PC-3 (cell line): ENCODE measurements around the gene FXYD5. TPM values are rescaled to one million over a fixed set of nuclear protein-coding genes. Genes with fewer than 3 reads are reported as not detected.

Source experiments
- ATAC-seq: fragments of 200-7000 bp; cut with Tn5 transposase; 2 replicates; pipeline ENCODE4 v1.9.1; 2020; ENCODE audit warnings: mild to moderate bottlenecking, moderate library complexity
- BruUV-seq: library from RNA; stranded (reverse); fragments of 400-500 nt; replicated peaks from 2 replicates; lab custom pipeline; 2021; lab: Mats Ljungman, UMichigan
- CTCF ChIA-PET: fragments of 300-600 bp; sonication (Branson Sonifier 250); formaldehyde crosslinking; loops from one replicate; lab custom pipeline; 2022; ENCODE audit warnings: antibody characterized with exemption; lab: Charles Lee
- POLR2A ChIA-PET: fragments of 300-600 bp; sonication (Branson Sonifier 250); formaldehyde crosslinking; loops from one replicate; lab custom pipeline; 2022; ENCODE audit warnings: antibody characterized with exemption; ENCODE audit not compliant: unreplicated experiment; lab: Charles Lee
- DNase-seq: peaks from one replicate; pipeline ENCODE4 v3.0.0-alpha.2; 2015
- H2AFZ ChIP-seq: fragments of 300-600 bp; sonication (generic); 2 replicates; pipeline ENCODE4 v1.6.0; 2016; ENCODE audit warnings: antibody characterized with exemption, low read length
- H3F3A ChIP-seq: fragments of 300-600 bp; sonication (generic); one replicate; pipeline ENCODE4 v1.6.0; 2017; ENCODE audit warnings: antibody characterized with exemption, low read length, control low read depth, mild to moderate bottlenecking; ENCODE audit not compliant: unreplicated experiment
- H3K27ac ChIP-seq: fragments of 300-600 bp; sonication (generic); 2 replicates; pipeline ENCODE4 v1.5.1; 2016; ENCODE audit warnings: mild to moderate bottlenecking, low read length
- H3K27me3 ChIP-seq: fragments of 300-600 bp; sonication (generic); 2 replicates; pipeline ENCODE4 v1.6.1; 2016; ENCODE audit warnings: low read length, mixed read lengths
- H3K36me3 ChIP-seq: fragments of 300-600 bp; sonication (generic); 2 replicates; pipeline ENCODE4 v1.6.1; 2016; ENCODE audit warnings: low read depth, mixed run types, low read length, mixed read lengths
- H3K4me1 ChIP-seq: fragments of 300-600 bp; sonication (generic); 2 replicates; pipeline ENCODE4 v1.5.1; 2016; ENCODE audit warnings: low read length; ENCODE audit not compliant: insufficient read depth
- H3K4me2 ChIP-seq: fragments of 300-600 bp; sonication (generic); 2 replicates; pipeline ENCODE4 v1.6.0; 2016; ENCODE audit warnings: low read length
- H3K4me3 ChIP-seq: fragments of 300-600 bp; sonication (generic); 2 replicates; pipeline ENCODE4 v1.5.1; 2016; ENCODE audit warnings: mild to moderate bottlenecking, low read length, mixed read lengths
- H3K79me2 ChIP-seq: fragments of 300-600 bp; sonication (generic); 2 replicates; pipeline ENCODE4 v1.6.1; 2017; ENCODE audit warnings: low read length, mixed read lengths
- H3K9ac ChIP-seq: fragments of 300-600 bp; sonication (generic); 2 replicates; pipeline ENCODE4 v1.6.0; 2016; ENCODE audit warnings: mild to moderate bottlenecking, low read length
- H3K9me2 ChIP-seq: fragments of 300-600 bp; sonication (generic); replicated peaks from 2 replicates; pipeline ENCODE4 v1.6.1; 2016; ENCODE audit warnings: mixed run types, low read length, mixed read lengths
- H3K9me3 ChIP-seq: fragments of 300-600 bp; sonication (generic); 2 replicates; pipeline ENCODE4 v1.6.1; 2016; ENCODE audit warnings: low read length, mixed read lengths
- H4K20me1 ChIP-seq: fragments of 300-600 bp; sonication (generic); 2 replicates; pipeline ENCODE4 v1.6.1; 2016; ENCODE audit warnings: low read length, mixed read lengths
- CTCF ChIP-seq: fragments of 300-600 bp; sonication (generic); conservative IDR thresholded peaks from 2 replicates; pipeline ENCODE4 v1.5.1; 2017; ENCODE audit warnings: antibody characterized with exemption, low read depth, mild to moderate bottlenecking, low read length
- EZH2 ChIP-seq: fragments of 300-600 bp; sonication (generic); IDR thresholded peaks from one replicate; pipeline ENCODE4 v1.6.1; 2017; ENCODE audit warnings: antibody characterized with exemption, mild to moderate bottlenecking, low read length; ENCODE audit not compliant: unreplicated experiment
- EZH2phosphoT487 ChIP-seq: fragments of 300-600 bp; sonication (generic); IDR thresholded peaks from 2 replicates; pipeline ENCODE4 v1.6.1; 2018; ENCODE audit warnings: mild to moderate bottlenecking, antibody characterized with exemption, low read length, borderline replicate concordance
- intact Hi-C: fragments of 100-400 bp; cut with micrococcal nuclease; formaldehyde crosslinking; loops from 2 replicates; pipeline ENCODE4 v1.9.0; 2023
- total RNA-seq: library from RNA; depleted of rRNA; stranded (reverse); fragments of >200 nt; gene quantifications from 2 replicates; pipeline ENCODE4 v1.2.3, GENCODE V29; 2014

FXYD5 gene
- total RNA-seq, 1 experiment from 2014 or later = 123 TPM

GRCh38 chr19:35205733-35206323 is 51.3 kb downstream of the FXYD5 start:
- no peak for DNase-seq
- Histone ChIP-seq H2AFZ (no peak overlapping the region), H3K9me2 (no peaks in the 10 kb centered on the region), H3K79me2 (no peaks in the 10 kb centered on the region), H3K4me2 (no peak overlapping the region), H3K27me3 (no peaks in the 10 kb centered on the region), H4K20me1 (no peaks in the 10 kb centered on the region), H3K9me3 (no peaks in the 10 kb centered on the region), H3K27ac (no peak overlapping the region), H3F3A (no peaks in the 10 kb centered on the region), H3K4me3 (no peak overlapping the region), H3K9ac (no peak overlapping the region), H3K36me3 (no peaks in the 10 kb centered on the region), H3K4me1 (no peaks in the 10 kb centered on the region)
- ChIA-PET POLR2A (no interaction called here), CTCF (no interaction called here)
- BruUV-seq = no TSS peak
- intact Hi-C loops = no loop called here
- no peak for ATAC-seq
- no peak for TF ChIP-seq CTCF
- no peak for TF ChIP-seq EZH2phosphoT487
- no peak for TF ChIP-seq EZH2

- Histone ChIP-seq H3K9ac (no peak overlapping the region), H3K9me3 (no peaks in the 10 kb centered on the region), H2AFZ (no peak overlapping the region), H3K27me3 (no peaks in the 10 kb centered on the region), H3K27ac (no peak overlapping the region), H3F3A (no peaks in the 10 kb centered on the region), H3K79me2 (no peaks in the 10 kb centered on the region), H4K20me1 (no peaks in the 10 kb centered on the region), H3K4me1 (no peaks in the 10 kb centered on the region), H3K4me3 (no peak overlapping the region), H3K4me2 (no peak overlapping the region), H3K9me2 (no peaks in the 10 kb centered on the region), H3K36me3 (no peaks in the 10 kb centered on the region)
- BruUV-seq = no TSS peak
- CTCF ChIA-PET = no interaction called here
- no peak for DNase-seq
- intact Hi-C loops = no loop called here
- ATAC-seq = no peak
- POLR2A ChIA-PET = no interaction called here
- TF ChIP-seq CTCF = no peak
- no peak for TF ChIP-seq EZH2phosphoT487
- no peak for TF ChIP-seq EZH2
Observed at GRCh38 chr19:35206379-35206778, 51.8 kb downstream of the FXYD5 start.

GRCh38 chr19:35206855-35207254 is 52.3 kb downstream of the FXYD5 start:
- TF ChIP-seq EZH2 = no peak
- no peak for TF ChIP-seq CTCF
- TF ChIP-seq EZH2phosphoT487 = no peak
- ATAC-seq (no peak), DNase-seq (no peak)
- Histone ChIP-seq H3K27ac (no peak overlapping the region), H3K9ac (no peak overlapping the region), H3K27me3 (no peaks in the 10 kb centered on the region), H3K4me3 (no peak overlapping the region), H3K9me2 (no peaks in the 10 kb centered on the region), H3K36me3 (no peaks in the 10 kb centered on the region), H3K4me1 (no peaks in the 10 kb centered on the region), H3K79me2 (no peaks in the 10 kb centered on the region), H3F3A (no peaks in the 10 kb centered on the region), H4K20me1 (no peaks in the 10 kb centered on the region), H2AFZ (no peak overlapping the region), H3K9me3 (no peaks in the 10 kb centered on the region), H3K4me2 (no peak overlapping the region)
- BruUV-seq = no TSS peak
- intact Hi-C loops = no loop called here
- ChIA-PET CTCF (no interaction called here), POLR2A (no interaction called here)
